Hippocampal formation (tissue), 2 donors: ENCODE data around the gene SAMM50.
"Not testable (repeated sequence)": the region's sequence is repeated elsewhere in the genome, so short reads cannot be mapped to it uniquely, and the experiment has no call there.

Experiments used
- DNase-seq, 2 donors: peaks; one replicate each; lab custom pipeline; 2025; lab: John Stamatoyannopoulos, UW

SAMM50 gene

GRCh38 chr22:44000123-44000522, 44.9 kb downstream of the SAMM50 start:
- DNase-seq, result no peak

- DNase-seq, result no peak
Observed at GRCh38 chr22:44001521-44001920, 46.3 kb downstream of the SAMM50 start.

GRCh38 chr22:44002324-44002723, 47.1 kb downstream of the SAMM50 start:
- no peak for DNase-seq

- no peak for DNase-seq
Observed at GRCh38 chr22:44002997-44003396, 47.8 kb downstream of the SAMM50 start.

- DNase-seq, result no peak
Observed at GRCh38 chr22:44003405-44004103, 48.3 kb downstream of the SAMM50 start.

- DNase-seq, result no peak
Observed at GRCh38 chr22:44004104-44004460, 48.8 kb downstream of the SAMM50 start.

GRCh38 chr22:44005524-44005923, 50.3 kb downstream of the SAMM50 start:
- no peak for DNase-seq

GRCh38 chr22:44012162-44012561, 56.9 kb downstream of the SAMM50 start:
- no peak for DNase-seq

- no peak for DNase-seq
Observed at GRCh38 chr22:44012591-44012990, 57.3 kb downstream of the SAMM50 start.

GRCh38 chr22:44014241-44014640, 59.0 kb downstream of the SAMM50 start:
- DNase-seq, result no peak

GRCh38 chr22:44016586-44016985, 61.3 kb downstream of the SAMM50 start:
- DNase-seq, result not testable (repeated sequence)

- no peak for DNase-seq
Observed at GRCh38 chr22:44018594-44018993, 63.4 kb downstream of the SAMM50 start.

- no peak for DNase-seq
Observed at GRCh38 chr22:44019416-44019815, 64.2 kb downstream of the SAMM50 start.

GRCh38 chr22:44019846-44020245, 64.6 kb downstream of the SAMM50 start:
- DNase-seq, result no peak

GRCh38 chr22:44020981-44021380, 65.7 kb downstream of the SAMM50 start:
- DNase-seq, result no peak

GRCh38 chr22:44023404-44024287, 68.4 kb downstream of the SAMM50 start:
- no peak for DNase-seq

- DNase-seq, result no peak
Observed at GRCh38 chr22:44024288-44024921, 69.2 kb downstream of the SAMM50 start, which contains the start of gene PARVB. PARVB (plus strand) TSS chr22:44024302; CDS start chr22:44024340, 38 bp downstream.

GRCh38 chr22:44025171-44026065, 70.2 kb downstream of the SAMM50 start:
- no peak for DNase-seq

- no peak for DNase-seq
Observed at GRCh38 chr22:44026066-44026629, 70.9 kb downstream of the SAMM50 start.

- DNase-seq, result no peak
Observed at GRCh38 chr22:44026630-44027511, 71.6 kb downstream of the SAMM50 start.
